Activated CD8-positive, alpha-beta T cell treated with anti-CD3 and anti-CD28 coated beads for 36 hours (primary cell): ENCODE results near the gene CDC27. TPM values are rescaled to one million over a fixed set of nuclear protein-coding genes. Genes with fewer than 3 reads are reported as not detected.
"Not testable (repeated sequence)": the region's sequence is repeated elsewhere in the genome, so short reads cannot be mapped to it uniquely, and the experiment has no call there.

ENCODE experiments used
- ATAC-seq: fragments of 200-7000 bp; cut with Tn5 transposase; one replicate; pipeline ENCODE4 v1.10.0; 2021; ENCODE audit warnings: mild to moderate bottlenecking, moderate library complexity
- CTCF ChIA-PET: fragments of 350-600 bp; sonication (Branson Sonifier 250); formaldehyde crosslinking; loops from one replicate; lab custom pipeline; 2021; ENCODE audit warnings: antibody characterized with exemption; lab: Charles Lee
- POLR2A ChIA-PET: fragments of 350-600 bp; sonication (Branson Sonifier 250); formaldehyde crosslinking; loops from one replicate; lab custom pipeline; 2021; ENCODE audit warnings: antibody characterized with exemption; lab: Charles Lee
- DNase-seq: peaks from one replicate; pipeline ENCODE4 v3.0.0-alpha.2; 2020
- H3K27ac Mint-ChIP-seq: one replicate; pipeline ENCODE4 v1.8.0; 2021; ENCODE audit warnings: mild to moderate bottlenecking, mixed read lengths
- H3K27me3 Mint-ChIP-seq: one replicate; pipeline ENCODE4 v1.8.0; 2021; ENCODE audit warnings: mixed read lengths
- H3K36me3 Mint-ChIP-seq: one replicate; pipeline ENCODE4 v1.8.0; 2021; ENCODE audit warnings: low read depth, mixed read lengths
- H3K4me1 Mint-ChIP-seq: one replicate; pipeline ENCODE4 v1.8.0; 2021; ENCODE audit warnings: low read depth, mixed read lengths
- H3K4me3 Mint-ChIP-seq: one replicate; pipeline ENCODE4 v1.8.0; 2021; ENCODE audit warnings: mild to moderate bottlenecking, moderate library complexity, mixed read lengths
- H3K9me3 Mint-ChIP-seq: one replicate; pipeline ENCODE4 v1.8.0; 2021; ENCODE audit warnings: mixed read lengths
- intact Hi-C: fragments of 100-400 bp; cut with micrococcal nuclease; formaldehyde crosslinking; loops from one replicate; pipeline ENCODE4 v1.10.0; 2022
- total RNA-seq, 2 experiments: library from RNA; stranded (reverse); gene quantifications; one replicate each; pipeline ENCODE4 v1.2.3, GENCODE V29; 2021
- TF ChIP-seq, protein P1 (sequence below): fragments of 200-600 bp; IDR thresholded peaks from one replicate; pipeline ENCODE4 v1.8.0; 2022; ENCODE audit warnings: antibody characterized with exemption, mild to moderate bottlenecking

The CDC27 gene
- total RNA-seq, 2 experiments from 2014 or later: 103 TPM

DNA sequence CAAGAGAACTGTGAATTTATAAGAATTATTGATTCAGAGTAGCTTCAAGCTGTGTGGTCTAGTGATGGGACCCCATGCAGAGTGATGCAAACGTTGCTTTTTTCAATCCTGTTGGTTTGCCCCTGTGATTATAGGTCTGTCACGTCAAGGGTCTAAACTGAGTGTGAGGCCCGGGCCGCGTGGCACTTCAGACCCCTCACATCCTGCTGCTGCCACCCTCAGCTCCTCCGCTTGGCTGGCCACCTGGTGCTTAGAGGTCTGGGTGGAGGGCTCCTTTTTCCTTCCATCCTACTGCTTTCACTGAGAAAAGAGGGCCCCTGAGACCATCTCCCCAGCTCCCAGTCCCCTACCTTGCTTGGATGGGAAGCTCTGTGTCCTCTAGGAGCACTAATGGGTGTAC is 32.1 kb upstream of the CDC27 start:
- no peaks in the 10 kb centered on the region for H3K36me3 Mint-ChIP-seq
- no peak for ATAC-seq
- intact Hi-C loops: no loop called here
- peaks cover 10% of the 10 kb centered on the region for H3K9me3 Mint-ChIP-seq
- ChIA-PET CTCF (interaction anchor here (3.2 kb wide), 1 partner anchor 9 kb away, joined by 21 read pairs; no protein-coding TSS in a partner anchor), POLR2A (interaction anchor here (1.2 to 3.0 kb wide), 4 partner anchors 8 to 17 kb away, joined by 3 to 14 read pairs (median 8); no protein-coding TSS in a partner anchor)
- H3K4me1 Mint-ChIP-seq: peaks cover 42% of the 10 kb centered on the region
- DNase-seq: no peak
- H3K27ac Mint-ChIP-seq: no peak overlapping the region
- TF ChIP-seq, protein P1, sequence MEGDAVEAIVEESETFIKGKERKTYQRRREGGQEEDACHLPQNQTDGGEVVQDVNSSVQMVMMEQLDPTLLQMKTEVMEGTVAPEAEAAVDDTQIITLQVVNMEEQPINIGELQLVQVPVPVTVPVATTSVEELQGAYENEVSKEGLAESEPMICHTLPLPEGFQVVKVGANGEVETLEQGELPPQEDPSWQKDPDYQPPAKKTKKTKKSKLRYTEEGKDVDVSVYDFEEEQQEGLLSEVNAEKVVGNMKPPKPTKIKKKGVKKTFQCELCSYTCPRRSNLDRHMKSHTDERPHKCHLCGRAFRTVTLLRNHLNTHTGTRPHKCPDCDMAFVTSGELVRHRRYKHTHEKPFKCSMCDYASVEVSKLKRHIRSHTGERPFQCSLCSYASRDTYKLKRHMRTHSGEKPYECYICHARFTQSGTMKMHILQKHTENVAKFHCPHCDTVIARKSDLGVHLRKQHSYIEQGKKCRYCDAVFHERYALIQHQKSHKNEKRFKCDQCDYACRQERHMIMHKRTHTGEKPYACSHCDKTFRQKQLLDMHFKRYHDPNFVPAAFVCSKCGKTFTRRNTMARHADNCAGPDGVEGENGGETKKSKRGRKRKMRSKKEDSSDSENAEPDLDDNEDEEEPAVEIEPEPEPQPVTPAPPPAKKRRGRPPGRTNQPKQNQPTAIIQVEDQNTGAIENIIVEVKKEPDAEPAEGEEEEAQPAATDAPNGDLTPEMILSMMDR: no peak
- H3K4me3 Mint-ChIP-seq: no peak overlapping the region
- no peaks in the 10 kb centered on the region for H3K27me3 Mint-ChIP-seq

DNA sequence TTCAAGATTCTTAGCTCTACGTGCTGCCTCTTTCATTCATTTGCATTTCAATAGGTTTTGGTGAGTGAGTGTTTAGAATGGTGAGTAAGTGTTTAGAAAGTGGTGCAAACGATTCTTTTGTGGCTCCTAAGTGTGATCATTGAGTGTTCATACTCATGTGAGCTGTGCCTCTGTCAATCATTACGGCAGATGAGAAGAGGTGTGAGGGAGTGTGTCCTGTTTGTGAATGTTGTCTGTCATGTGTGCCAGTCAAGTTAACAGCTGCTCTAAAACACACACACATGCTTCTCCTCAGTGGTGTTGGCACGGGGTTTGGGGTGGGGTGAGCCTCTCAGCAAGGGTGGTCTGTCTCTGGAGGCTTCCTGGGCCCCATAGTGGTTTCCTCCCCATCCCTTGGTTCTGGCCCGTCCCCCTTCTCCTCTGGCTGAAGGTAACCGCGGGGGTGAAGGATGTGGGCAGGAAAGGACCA is 31.5 kb upstream of the CDC27 start:
- H3K9me3 Mint-ChIP-seq: peaks cover 10% of the 10 kb centered on the region
- TF ChIP-seq, protein P1: no peak
- DNase-seq (peak; percentile 49), ATAC-seq (peak; percentile 89)
- H3K27ac Mint-ChIP-seq: peak overlapping the region; percentile 71
- H3K36me3 Mint-ChIP-seq: no peaks in the 10 kb centered on the region
- no peaks in the 10 kb centered on the region for H3K27me3 Mint-ChIP-seq
- intact Hi-C loops: no loop called here
- ChIA-PET POLR2A (interaction anchor here (0.8 to 3.0 kb wide), 5 partner anchors 9 to 114 kb away, joined by 3 to 14 read pairs (median 6); no protein-coding TSS in a partner anchor), CTCF (interaction anchor here (0.7 to 3.2 kb wide), 4 partner anchors 9 to 97 kb away, joined by 3 to 21 read pairs (median 5); no protein-coding TSS in a partner anchor)
- H3K4me3 Mint-ChIP-seq: no peak overlapping the region
- peaks cover 42% of the 10 kb centered on the region for H3K4me1 Mint-ChIP-seq

DNA sequence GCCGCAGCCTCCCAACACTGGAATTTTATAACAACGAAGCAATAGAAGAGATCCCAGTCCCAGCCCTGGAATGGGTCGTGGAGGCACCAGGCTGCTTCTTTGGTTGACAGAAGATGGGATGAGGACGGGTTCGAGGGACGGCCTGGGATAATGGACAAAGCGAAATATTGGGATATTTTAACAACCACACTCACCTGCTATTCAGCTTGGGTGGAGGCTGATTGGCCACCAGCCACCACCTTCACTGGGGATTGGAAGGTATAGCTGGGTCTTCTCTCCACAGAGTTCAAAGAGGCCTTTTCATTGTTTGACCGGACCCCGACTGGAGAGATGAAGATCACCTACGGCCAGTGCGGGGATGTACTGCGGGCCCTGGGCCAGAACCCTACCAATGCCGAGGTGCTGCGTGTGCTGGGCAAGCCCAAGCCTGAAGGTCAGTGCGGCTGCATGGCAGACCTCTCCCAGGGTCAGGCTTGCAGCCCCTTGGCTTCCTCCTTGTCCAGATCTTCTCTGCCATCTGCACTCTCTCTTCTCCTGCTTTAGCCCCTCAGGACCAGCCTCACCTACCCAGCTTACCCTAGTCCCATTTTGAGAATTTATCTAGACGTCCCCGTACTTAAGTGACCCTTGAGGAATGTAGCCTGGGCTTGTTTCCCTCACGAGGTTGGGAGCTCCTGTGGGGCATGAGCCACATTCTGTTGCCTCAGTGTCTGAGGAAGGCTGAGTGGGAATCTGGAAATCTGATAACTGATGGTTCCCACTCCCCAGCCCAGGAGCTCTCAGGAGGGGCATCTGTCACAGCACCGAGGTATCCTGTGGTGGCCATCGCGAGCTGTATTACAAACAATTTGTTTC is 30.8 kb upstream of the CDC27 start:
- Mint-ChIP-seq H3K4me1 (peaks cover 42% of the 10 kb centered on the region), H3K4me3 (no peak overlapping the region), H3K27me3 (no peaks in the 10 kb centered on the region), H3K36me3 (no peaks in the 10 kb centered on the region), H3K9me3 (peaks cover 10% of the 10 kb centered on the region), H3K27ac (peak overlapping the region; percentile 71)
- no peak for ATAC-seq
- POLR2A ChIA-PET: interaction anchor here (0.6 to 3.0 kb wide), 9 partner anchors 10 to 113 kb away, joined by 3 to 14 read pairs (median 3); no protein-coding TSS in a partner anchor
- no peak for DNase-seq
- CTCF ChIA-PET: interaction anchor here (0.7 to 3.2 kb wide), 4 partner anchors 10 to 97 kb away, joined by 3 to 21 read pairs (median 5); no protein-coding TSS in a partner anchor
- TF ChIP-seq, protein P1: no peak
- intact Hi-C loops: no loop called here

DNA sequence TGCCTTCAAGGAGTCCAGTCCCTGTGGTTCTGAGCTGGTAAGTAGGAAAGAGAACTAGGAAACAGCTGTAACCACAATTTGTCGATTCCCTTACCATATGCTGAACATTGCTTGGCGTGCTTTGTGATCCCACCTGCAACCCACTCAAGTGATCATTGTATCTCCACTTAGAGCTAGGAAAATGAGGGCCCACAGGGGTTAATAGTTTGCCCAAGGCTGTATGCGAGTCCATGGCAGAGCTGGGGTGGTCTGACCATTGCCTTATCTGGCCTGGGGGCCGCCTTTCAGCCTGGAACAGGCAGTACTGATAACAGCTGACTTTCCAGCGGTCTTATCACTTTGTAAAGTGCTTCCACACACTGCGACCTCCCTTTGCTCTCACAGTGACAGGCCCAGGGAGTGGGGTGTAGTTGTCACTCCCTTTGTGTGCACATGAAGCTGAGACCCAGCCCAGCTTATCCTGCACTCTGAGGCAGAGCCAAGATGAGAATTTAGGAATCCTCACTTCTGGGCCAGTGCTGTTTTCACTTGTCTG is 29.9 kb upstream of the CDC27 start:
- H3K4me3 Mint-ChIP-seq: no peak overlapping the region
- CTCF ChIA-PET: interaction anchor here (1.6 to 3.2 kb wide), 3 partner anchors 11 to 98 kb away, joined by 3 to 21 read pairs (median 6); no protein-coding TSS in a partner anchor
- H3K27me3 Mint-ChIP-seq: no peaks in the 10 kb centered on the region
- intact Hi-C loops: no loop called here
- ATAC-seq: no peak
- no peak overlapping the region for H3K27ac Mint-ChIP-seq
- POLR2A ChIA-PET: interaction anchor here (0.6 to 3.0 kb wide), 5 partner anchors 12 to 28 kb away, joined by 3 to 14 read pairs (median 3); no protein-coding TSS in a partner anchor
- no peak for DNase-seq
- TF ChIP-seq, protein P1: no peak
- H3K36me3 Mint-ChIP-seq: no peaks in the 10 kb centered on the region
- H3K9me3 Mint-ChIP-seq: peaks cover 3% of the 10 kb centered on the region
- peaks cover 42% of the 10 kb centered on the region for H3K4me1 Mint-ChIP-seq

DNA sequence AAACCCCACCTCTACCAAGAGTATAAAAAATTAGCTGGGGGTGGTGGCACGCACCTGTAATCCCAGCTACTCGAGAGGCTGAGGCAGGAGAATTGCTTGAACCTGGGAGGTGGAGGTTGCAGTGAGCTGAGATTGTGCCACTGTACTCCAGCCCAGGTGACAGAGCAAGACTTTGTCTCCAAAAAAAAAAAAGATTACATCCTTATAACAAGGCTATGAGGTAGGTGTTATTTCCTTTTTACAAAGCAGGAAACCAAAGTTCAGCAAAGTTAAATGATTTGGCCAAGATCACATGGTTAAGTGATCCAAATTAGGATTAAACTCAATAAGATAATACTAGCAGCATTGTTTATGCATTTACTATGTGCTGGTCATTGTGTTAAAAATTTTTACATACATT is 28.2 kb upstream of the CDC27 start:
- intact Hi-C loops, DNase-seq, H3K27me3 Mint-ChIP-seq, H3K9me3 Mint-ChIP-seq, CTCF ChIA-PET, H3K27ac Mint-ChIP-seq, H3K36me3 Mint-ChIP-seq, H3K4me3 Mint-ChIP-seq: not testable (repeated sequence)
- ATAC-seq: peak; percentile 65
- POLR2A ChIA-PET: interaction anchor here (0.8 kb wide), 1 partner anchor 33 kb away, joined by 3 read pairs; no protein-coding TSS in a partner anchor
- H3K4me1 Mint-ChIP-seq: peaks cover 42% of the 10 kb centered on the region

DNA sequence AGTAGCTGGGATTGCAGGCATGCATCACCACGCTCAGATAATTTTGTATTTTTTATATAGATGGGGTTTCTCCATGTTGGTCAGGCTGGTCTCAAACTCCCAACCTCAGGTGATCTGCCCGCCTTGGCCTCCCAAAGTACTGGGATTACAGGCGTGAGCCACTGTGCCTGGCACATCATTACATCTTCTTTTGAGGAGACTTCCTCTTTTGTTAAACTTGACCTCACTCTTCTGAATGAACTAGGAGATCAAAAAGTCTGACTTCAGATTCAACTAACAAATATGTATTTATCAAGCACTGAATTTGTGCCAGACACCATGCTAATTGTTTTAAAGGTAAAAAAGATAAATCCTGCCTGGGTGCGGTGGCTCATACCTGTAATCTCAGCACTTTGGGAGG is 27.7 kb upstream of the CDC27 start:
- H3K9me3 Mint-ChIP-seq, intact Hi-C loops, H3K27me3 Mint-ChIP-seq, H3K27ac Mint-ChIP-seq, CTCF ChIA-PET, H3K36me3 Mint-ChIP-seq, ATAC-seq, DNase-seq, H3K4me3 Mint-ChIP-seq: not testable (repeated sequence)
- H3K4me1 Mint-ChIP-seq: peaks cover 42% of the 10 kb centered on the region
- POLR2A ChIA-PET: interaction anchor here (0.8 kb wide), 1 partner anchor 34 kb away, joined by 3 read pairs; no protein-coding TSS in a partner anchor
